Thymus (tissue), 11 donors: Measurements from ENCODE around the gene IGF2R. TPM values are rescaled to one million over a fixed set of nuclear protein-coding genes. Genes with fewer than 3 reads are reported as not detected.

Source experiments
- DNase-seq, 9 donors: peaks; one replicate each; pipeline ENCODE4 v3.0.0-alpha.2; 2013; ENCODE audit warnings: low spot score in 9 of 9, low read depth in 6 of 9, missing footprints in 1 of 9
- H3K27ac ChIP-seq, 2 donors: one replicate each; pipeline ENCODE4 v1.5.1; 2013; ENCODE audit warnings: control low read depth in 1 of 2, low read depth in 1 of 2, low read length in 1 of 2, mild to moderate bottlenecking in 1 of 2, moderate library complexity in 1 of 2
- H3K27me3 ChIP-seq, 2 donors: one replicate each; pipeline ENCODE4 v1.5.1; 2013; ENCODE audit warnings: low read length in 1 of 2; ENCODE audit not compliant: control insufficient read depth in 2 of 2, insufficient read depth in 1 of 2
- H3K36me3 ChIP-seq, 2 donors: one replicate each; pipeline ENCODE4 v1.5.1; 2013; ENCODE audit warnings: low read length in 1 of 2, mild to moderate bottlenecking in 1 of 2, moderate library complexity in 1 of 2; ENCODE audit not compliant: control insufficient read depth in 2 of 2, insufficient read depth in 2 of 2
- H3K4me1 ChIP-seq, 2 donors: one replicate each; pipeline ENCODE4 v1.5.1; 2013; ENCODE audit warnings: low read length in 2 of 2; ENCODE audit not compliant: control insufficient read depth in 2 of 2, insufficient read depth in 2 of 2
- H3K4me3 ChIP-seq, 2 donors: one replicate each; pipeline ENCODE4 v1.5.1; 2013; ENCODE audit warnings: low read length in 2 of 2, control low read depth in 1 of 2, mild to moderate bottlenecking in 1 of 2
- H3K9me3 ChIP-seq, 2 donors: one replicate each; pipeline ENCODE4 v1.5.1; 2013; ENCODE audit warnings: low read length in 1 of 2, mild to moderate bottlenecking in 1 of 2; ENCODE audit not compliant: control insufficient read depth in 2 of 2, insufficient read depth in 1 of 2
- WGBS: extraction: QIAGEN DNeasy Blood & Tissue Kit; methylation state at CpG from one replicate; pipeline ENCODE4 v1.1.7; 2013; 5-methylcytosine and 5-hydroxymethylcytosine counted together
- polyA plus RNA-seq: library from polyadenylated mRNA; stranded (reverse); fragments of 200-250 nt; gene quantifications from one replicate; pipeline ENCODE4 v1.2.3, GENCODE V29; 2013
- total RNA-seq: library from RNA; stranded (reverse); fragments of 120-200 nt; gene quantifications from one replicate; pipeline ENCODE4 v1.2.4, GENCODE V29; 2013
- donor health status: healthy.

IGF2R gene
- total and polyA plus RNA-seq, 2 donors: 16.3 to 16.6 TPM

DNA sequence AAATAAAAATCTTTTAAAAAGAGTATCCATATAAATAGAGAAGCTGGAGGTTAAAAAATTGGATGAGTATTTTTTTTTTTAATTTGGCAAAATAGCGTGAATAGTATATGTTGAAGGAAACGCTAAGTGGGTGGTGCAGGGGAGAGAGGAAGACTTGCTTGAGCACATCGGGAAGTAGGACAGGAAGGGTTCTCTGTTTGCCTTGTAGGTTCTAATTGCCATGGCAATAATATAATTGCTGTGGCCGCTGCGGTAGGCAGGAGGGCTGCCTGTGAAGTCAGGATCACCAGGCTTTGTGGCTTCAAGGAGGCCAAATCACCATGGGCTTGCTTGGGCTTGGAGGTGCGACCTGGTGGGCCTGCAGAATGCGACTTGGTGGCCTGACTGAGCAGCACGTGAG, 35.1 kb downstream of the IGF2R start:
- no peak for DNase-seq
- WGBS: 96% methylated on average over 8 of the region's 8 CpGs
- Histone ChIP-seq H3K4me3 (no peak overlapping the region), H3K36me3 (peaks cover 9 to 13% of the 10 kb centered on the region in 2 donors), H3K27me3 (peaks cover 0 to 10% of the 10 kb centered on the region in 2 donors), H3K27ac (no peak overlapping the region), H3K4me1 (peaks cover 16 to 24% of the 10 kb centered on the region in 2 donors), H3K9me3 (peaks cover 0 to 13% of the 10 kb centered on the region in 2 donors)

DNA sequence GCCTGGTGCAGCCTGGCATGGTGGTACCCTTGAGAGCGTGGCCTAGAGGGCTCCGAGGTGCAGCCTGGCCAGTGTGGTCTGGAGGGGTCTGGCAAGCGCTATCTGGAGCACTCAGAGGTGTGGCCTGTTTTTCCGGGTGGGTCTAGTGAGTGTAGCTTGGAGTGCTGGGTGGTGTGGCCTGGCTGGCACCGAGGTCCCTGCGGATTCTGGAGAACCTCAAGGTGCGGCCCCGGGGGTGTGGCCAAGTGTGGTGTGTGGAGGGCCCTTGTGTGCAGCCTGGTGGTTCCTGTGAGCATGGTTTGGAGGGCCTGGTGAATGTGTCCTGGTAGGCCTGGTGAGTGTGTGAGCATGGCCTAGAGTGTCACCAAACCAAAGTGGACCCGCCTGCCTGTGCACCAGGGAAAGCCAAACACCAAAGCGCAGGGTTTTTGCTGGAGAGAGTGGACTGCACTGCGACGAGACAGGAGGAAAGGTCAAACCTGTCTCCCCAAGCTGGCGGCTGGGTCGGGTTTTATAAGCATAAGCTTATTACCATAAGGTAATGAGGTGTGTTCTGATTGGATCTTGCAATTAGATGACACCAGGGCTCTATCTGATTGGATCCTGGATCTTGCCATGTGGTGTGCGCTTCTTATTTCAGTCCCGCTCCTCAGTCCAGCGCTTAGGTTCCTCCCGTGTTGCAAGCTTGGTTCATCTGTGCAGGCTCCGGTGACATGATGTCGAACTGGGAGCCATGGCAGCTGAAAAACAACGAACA, 35.7 kb downstream of the IGF2R start:
- Histone ChIP-seq H3K9me3 (peaks cover 0 to 10% of the 10 kb centered on the region in 2 donors), H3K4me3 (no peak overlapping the region), H3K4me1 (peaks cover 11 to 19% of the 10 kb centered on the region in 2 donors), H3K27ac (no peak overlapping the region), H3K36me3 (peaks cover 9 to 13% of the 10 kb centered on the region in 2 donors), H3K27me3 (peaks cover 0 to 10% of the 10 kb centered on the region in 2 donors)
- DNase-seq: no peak
- WGBS: 96% methylated on average over 21 of the region's 21 CpGs

DNA sequence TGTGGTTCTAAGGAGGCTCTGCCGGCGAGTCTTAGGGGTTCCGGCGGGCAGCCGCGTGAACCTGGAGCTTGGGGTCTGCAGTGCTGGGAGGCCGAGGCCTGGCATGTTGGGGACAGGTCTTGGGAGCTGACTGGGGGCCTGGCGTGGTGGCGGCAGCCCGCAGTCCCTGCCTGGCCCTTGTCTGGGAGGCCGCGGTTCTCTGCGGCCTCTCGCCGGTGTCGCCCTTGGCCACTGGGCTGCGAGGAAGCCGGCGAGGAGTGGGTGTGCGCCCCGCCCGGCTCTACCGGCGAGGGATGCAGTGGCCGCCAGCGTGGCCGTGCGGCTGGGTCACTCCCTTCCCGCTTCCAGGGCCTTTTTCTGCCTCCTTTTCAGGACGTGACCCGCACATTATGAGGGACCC, 36.3 kb downstream of the IGF2R start:
- 82% methylated on average over 31 of the region's 31 CpGs for whole genome bisulfite sequencing
- Histone ChIP-seq H3K27ac (no peak overlapping the region), H3K9me3 (peaks cover 0 to 10% of the 10 kb centered on the region in 2 donors), H3K36me3 (peaks cover 13 to 15% of the 10 kb centered on the region in 2 donors), H3K4me1 (peaks cover 8 to 14% of the 10 kb centered on the region in 2 donors), H3K27me3 (peaks cover 0 to 10% of the 10 kb centered on the region in 2 donors), H3K4me3 (no peak overlapping the region)
- no peak for DNase-seq

DNA sequence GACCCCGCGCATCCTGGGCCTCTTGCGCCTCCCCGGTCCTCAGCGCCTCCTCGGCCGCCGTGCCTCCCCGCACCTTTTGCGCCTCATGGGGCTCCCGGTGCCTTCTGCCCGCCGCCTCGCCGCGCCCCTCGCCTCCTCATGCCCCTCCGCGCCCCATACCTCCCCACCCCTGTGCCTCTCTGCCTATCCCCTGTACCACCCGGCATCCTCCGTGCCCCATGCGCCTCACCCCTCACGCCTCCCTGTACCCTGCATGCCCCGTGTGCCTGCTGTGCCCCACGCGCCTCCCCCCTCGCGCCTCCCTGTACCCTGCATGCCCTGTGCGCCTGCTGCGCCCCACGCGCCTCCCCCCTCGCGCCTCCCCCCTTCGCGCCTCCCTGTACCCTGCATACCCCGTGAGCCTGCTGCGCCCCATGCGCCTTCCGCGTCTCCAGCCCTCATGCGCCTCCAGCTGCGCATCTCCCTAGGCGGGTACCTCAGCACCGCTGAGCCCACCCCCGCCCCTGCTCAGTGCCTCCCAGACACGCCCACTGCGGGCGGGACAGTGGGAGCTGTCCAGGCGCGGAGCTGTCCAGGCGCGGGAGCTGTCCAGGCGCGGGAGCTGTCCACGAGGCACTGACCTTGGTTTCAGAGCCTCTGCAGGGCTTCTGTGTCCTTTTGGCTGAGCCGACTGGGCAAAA, 37.1 kb downstream of the IGF2R start:
- Histone ChIP-seq H3K9me3 (peaks cover 0 to 10% of the 10 kb centered on the region in 2 donors), H3K27ac (peak overlapping the region in 1 of 2 donors; percentile 31), H3K27me3 (peaks cover 0 to 10% of the 10 kb centered on the region in 2 donors), H3K36me3 (peaks cover 13 to 23% of the 10 kb centered on the region in 2 donors), H3K4me3 (peak overlapping the region in 1 of 2 donors; percentile 14), H3K4me1 (peaks cover 5 to 11% of the 10 kb centered on the region in 2 donors)
- WGBS: 62% methylated on average over 57 of the region's 57 CpGs
- DNase-seq: peak in 3 of 9 donors; percentile 44 to 75 (median 50)

DNA sequence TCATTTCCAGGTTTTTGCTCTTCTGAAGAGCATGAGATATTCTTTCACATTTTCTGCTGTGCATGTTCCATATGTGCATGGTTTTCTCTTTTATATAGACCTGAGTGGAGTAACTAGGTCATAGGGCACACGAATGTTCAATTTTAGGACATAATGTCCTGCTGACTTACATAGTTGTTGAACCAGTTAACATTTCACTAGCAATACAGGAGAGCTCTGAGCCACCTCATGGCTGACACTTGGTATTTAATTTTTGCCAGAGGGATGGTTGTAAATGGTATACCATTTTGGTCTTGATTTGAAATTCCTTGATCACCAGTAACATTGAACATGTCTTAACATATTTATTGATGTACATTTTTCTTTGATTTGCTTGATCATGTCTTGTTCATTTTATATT, 38.3 kb downstream of the IGF2R start:
- Histone ChIP-seq H3K27me3 (peaks cover 0 to 10% of the 10 kb centered on the region in 2 donors), H3K9me3 (peaks cover 0 to 10% of the 10 kb centered on the region in 2 donors), H3K4me1 (peaks cover 3 to 11% of the 10 kb centered on the region in 2 donors), H3K36me3 (peaks cover 14 to 25% of the 10 kb centered on the region in 2 donors), H3K4me3 (no peak overlapping the region), H3K27ac (no peak overlapping the region)
- DNase-seq: no peak
- 99% methylated on average over 1 of the region's 1 CpG for WGBS

- no peak overlapping the region for H3K27ac ChIP-seq
- WGBS: 67% methylated on average over 2 of the region's 2 CpGs
These were observed 38.7 kb downstream of the IGF2R start for GRCh38 chr6:160007611-160008010.

DNA sequence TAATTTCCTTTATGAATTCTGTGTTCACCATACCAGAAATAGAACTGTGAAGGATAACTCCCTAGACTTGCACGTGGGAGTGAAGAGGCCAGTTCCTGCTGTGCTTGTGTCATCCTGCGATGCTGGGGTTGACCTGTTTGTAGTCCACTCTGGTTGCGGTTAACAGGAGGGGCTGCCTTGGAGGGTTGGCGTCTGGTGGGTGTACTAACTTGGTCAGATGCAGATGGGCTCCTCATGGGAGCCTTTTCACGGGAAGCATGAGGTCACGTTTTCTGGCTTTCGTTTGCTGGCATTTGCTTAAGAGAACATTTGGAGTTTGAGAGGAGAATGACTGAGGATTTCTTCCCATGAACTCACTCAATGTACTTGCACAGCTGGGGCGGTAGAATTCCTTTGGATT, 41.2 kb downstream of the IGF2R start:
- WGBS: 91% methylated on average over 8 of the region's 8 CpGs
- peaks cover 19 to 26% of the 10 kb centered on the region in 2 donors for H3K4me1 ChIP-seq

More at GRCh38 chr6:160007611-160008010, 38.7 kb downstream of the IGF2R start:
- Histone ChIP-seq H3K36me3 (peaks cover 18 to 29% of the 10 kb centered on the region in 2 donors), H3K4me1 (peaks cover 3 to 11% of the 10 kb centered on the region in 2 donors), H3K27me3 (peaks cover 0 to 10% of the 10 kb centered on the region in 2 donors), H3K4me3 (no peak overlapping the region), H3K9me3 (peaks cover 0 to 10% of the 10 kb centered on the region in 2 donors)
- no peak for DNase-seq

GRCh38 chr6:160013987-160014868, 45.3 kb downstream of the IGF2R start:
- peaks cover 31 to 32% of the 10 kb centered on the region in 2 donors for H3K4me1 ChIP-seq
- H3K4me3 ChIP-seq: no peak overlapping the region
- H3K27ac ChIP-seq: peak overlapping the region in 1 of 2 donors; percentile 42

More for the DNA sequence above, 41.2 kb downstream of the IGF2R start:
- Histone ChIP-seq H3K36me3 (peaks cover 14 to 34% of the 10 kb centered on the region in 2 donors), H3K27ac (no peak overlapping the region), H3K9me3 (peaks cover 0 to 3% of the 10 kb centered on the region in 2 donors), H3K4me3 (no peak overlapping the region), H3K27me3 (peaks cover 0 to 7% of the 10 kb centered on the region in 2 donors)
- DNase-seq: no peak

More at GRCh38 chr6:160013987-160014868, 45.3 kb downstream of the IGF2R start:
- no peaks in the 10 kb centered on the region for H3K27me3 ChIP-seq
- WGBS: 26% methylated on average over 4 of the region's 4 CpGs
- peaks cover 10 to 31% of the 10 kb centered on the region in 2 donors for H3K36me3 ChIP-seq
- DNase-seq: peak in 6 of 9 donors; percentile 18 to 68 (median 38)
- peaks cover 0 to 4% of the 10 kb centered on the region in 2 donors for H3K9me3 ChIP-seq
